ENCODE data around the gene FOXP1.

The FOXP1 gene

GRCh38 chr3:71384388-71384787 is 199.1 kb downstream of the FOXP1 start:
- no peak for TF ChIP-seq FOXP2 (optimal IDR thresholded peaks at IDR 0.05; ENCODE audit: borderline replicate concordance, extremely low read depth, extremely low read length, insufficient read depth)
- no peak for TF ChIP-seq SIN3A (IDR thresholded peaks at IDR 0.05; ENCODE audit: borderline replicate concordance, insufficient read depth, low read length)
- TF ChIP-seq TAF1 (IDR thresholded peaks at IDR 0.05; ENCODE audit: borderline replicate concordance, insufficient read depth, low read length) = no peak
- TF ChIP-seq, protein P1, sequence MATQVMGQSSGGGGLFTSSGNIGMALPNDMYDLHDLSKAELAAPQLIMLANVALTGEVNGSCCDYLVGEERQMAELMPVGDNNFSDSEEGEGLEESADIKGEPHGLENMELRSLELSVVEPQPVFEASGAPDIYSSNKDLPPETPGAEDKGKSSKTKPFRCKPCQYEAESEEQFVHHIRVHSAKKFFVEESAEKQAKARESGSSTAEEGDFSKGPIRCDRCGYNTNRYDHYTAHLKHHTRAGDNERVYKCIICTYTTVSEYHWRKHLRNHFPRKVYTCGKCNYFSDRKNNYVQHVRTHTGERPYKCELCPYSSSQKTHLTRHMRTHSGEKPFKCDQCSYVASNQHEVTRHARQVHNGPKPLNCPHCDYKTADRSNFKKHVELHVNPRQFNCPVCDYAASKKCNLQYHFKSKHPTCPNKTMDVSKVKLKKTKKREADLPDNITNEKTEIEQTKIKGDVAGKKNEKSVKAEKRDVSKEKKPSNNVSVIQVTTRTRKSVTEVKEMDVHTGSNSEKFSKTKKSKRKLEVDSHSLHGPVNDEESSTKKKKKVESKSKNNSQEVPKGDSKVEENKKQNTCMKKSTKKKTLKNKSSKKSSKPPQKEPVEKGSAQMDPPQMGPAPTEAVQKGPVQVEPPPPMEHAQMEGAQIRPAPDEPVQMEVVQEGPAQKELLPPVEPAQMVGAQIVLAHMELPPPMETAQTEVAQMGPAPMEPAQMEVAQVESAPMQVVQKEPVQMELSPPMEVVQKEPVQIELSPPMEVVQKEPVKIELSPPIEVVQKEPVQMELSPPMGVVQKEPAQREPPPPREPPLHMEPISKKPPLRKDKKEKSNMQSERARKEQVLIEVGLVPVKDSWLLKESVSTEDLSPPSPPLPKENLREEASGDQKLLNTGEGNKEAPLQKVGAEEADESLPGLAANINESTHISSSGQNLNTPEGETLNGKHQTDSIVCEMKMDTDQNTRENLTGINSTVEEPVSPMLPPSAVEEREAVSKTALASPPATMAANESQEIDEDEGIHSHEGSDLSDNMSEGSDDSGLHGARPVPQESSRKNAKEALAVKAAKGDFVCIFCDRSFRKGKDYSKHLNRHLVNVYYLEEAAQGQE (IDR thresholded peaks at IDR 0.05; ENCODE audit: insufficient read depth in 1 of 2, low read depth in 2 of 2, low read length in 2 of 2) = no peak
- TF ChIP-seq POLR2AphosphoS5 (IDR thresholded peaks at IDR 0.05; ENCODE audit: low read depth, low read length) = no peak

DNA sequence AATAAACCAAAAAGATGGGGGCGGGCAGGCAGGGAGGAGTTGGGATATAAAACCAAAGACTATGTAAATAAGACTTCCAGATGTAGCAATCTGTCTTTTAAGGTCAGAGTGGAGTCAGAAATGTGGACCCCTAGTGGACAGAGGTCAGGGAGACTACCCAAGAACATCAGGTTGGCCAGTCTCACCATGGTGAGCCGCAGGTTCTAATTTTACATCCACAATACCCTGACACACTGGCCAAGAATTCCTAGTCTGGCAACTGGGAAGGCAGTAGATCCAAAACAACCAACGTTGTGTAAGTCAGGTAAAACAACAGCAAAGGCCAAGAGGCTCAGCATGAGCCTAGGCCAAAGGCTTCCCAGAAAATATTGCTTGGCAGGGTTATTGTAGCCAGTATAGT is 203.4 kb downstream of the FOXP1 start:
- TF ChIP-seq, protein P1 (IDR thresholded peaks at IDR 0.05; ENCODE audit: insufficient read depth in 1 of 2, low read depth in 2 of 2, low read length in 2 of 2) = no peak
- no peak for TF ChIP-seq POLR2AphosphoS5 (IDR thresholded peaks at IDR 0.05; ENCODE audit: low read depth, low read length)
- no peak for TF ChIP-seq TAF1 (IDR thresholded peaks at IDR 0.05; ENCODE audit: borderline replicate concordance, insufficient read depth, low read length)

GRCh38 chr3:71378509-71378908 is 205.0 kb downstream of the FOXP1 start:
- TF ChIP-seq, protein P1 (IDR thresholded peaks at IDR 0.05; ENCODE audit: insufficient read depth in 1 of 2, low read depth in 2 of 2, low read length in 2 of 2) = no peak
- TF ChIP-seq SIN3A (IDR thresholded peaks at IDR 0.05; ENCODE audit: borderline replicate concordance, insufficient read depth, low read length) (no peak), POLR2AphosphoS5 (IDR thresholded peaks at IDR 0.05; ENCODE audit: low read depth, low read length) (no peak), TAF1 (IDR thresholded peaks at IDR 0.05; ENCODE audit: borderline replicate concordance, insufficient read depth, low read length) (no peak), FOXP2 (optimal IDR thresholded peaks at IDR 0.05; ENCODE audit: borderline replicate concordance, extremely low read depth, extremely low read length, insufficient read depth) (no peak)

GRCh38 chr3:71376911-71377310 is 206.6 kb downstream of the FOXP1 start:
- TF ChIP-seq, protein P1 (IDR thresholded peaks at IDR 0.05; ENCODE audit: insufficient read depth in 1 of 2, low read depth in 2 of 2, low read length in 2 of 2) = no peak
- TF ChIP-seq TAF1 (IDR thresholded peaks at IDR 0.05; ENCODE audit: borderline replicate concordance, insufficient read depth, low read length) = no peak
- no peak for TF ChIP-seq FOXP2 (optimal IDR thresholded peaks at IDR 0.05; ENCODE audit: borderline replicate concordance, extremely low read depth, extremely low read length, insufficient read depth)
- no peak for TF ChIP-seq POLR2AphosphoS5 (IDR thresholded peaks at IDR 0.05; ENCODE audit: low read depth, low read length)
- no peak for TF ChIP-seq SIN3A (IDR thresholded peaks at IDR 0.05; ENCODE audit: borderline replicate concordance, insufficient read depth, low read length)

DNA sequence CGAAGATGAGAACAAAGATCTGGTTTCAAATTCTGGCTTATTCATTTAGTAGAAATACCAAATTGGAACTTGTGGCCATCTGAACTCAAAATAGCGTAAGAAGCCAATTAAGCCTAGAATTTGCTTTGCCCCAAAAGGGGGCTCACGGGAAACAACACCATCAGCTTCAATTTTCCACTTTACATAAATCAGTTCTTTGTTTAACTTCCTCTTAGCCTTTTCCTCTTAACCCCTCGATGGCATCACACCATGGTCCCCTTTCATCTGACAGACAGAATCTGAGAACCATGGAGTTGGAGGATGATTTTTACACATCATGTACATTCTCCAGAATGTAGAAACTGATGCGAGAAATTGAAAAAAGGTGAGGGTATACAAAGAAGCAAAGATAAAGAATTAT is 207.0 kb downstream of the FOXP1 start:
- no peak for TF ChIP-seq TAF1 (IDR thresholded peaks at IDR 0.05; ENCODE audit: borderline replicate concordance, insufficient read depth, low read length)
- no peak for TF ChIP-seq SIN3A (IDR thresholded peaks at IDR 0.05; ENCODE audit: borderline replicate concordance, insufficient read depth, low read length)
- TF ChIP-seq, protein P1 (IDR thresholded peaks at IDR 0.05; ENCODE audit: insufficient read depth in 1 of 2, low read depth in 2 of 2, low read length in 2 of 2) = no peak
- TF ChIP-seq FOXP2 (optimal IDR thresholded peaks at IDR 0.05; ENCODE audit: borderline replicate concordance, extremely low read depth, extremely low read length, insufficient read depth) = no peak
- TF ChIP-seq POLR2AphosphoS5 (IDR thresholded peaks at IDR 0.05; ENCODE audit: low read depth, low read length) = no peak
